GM12865 (cell line): Measurements from ENCODE around the gene RDH14.

ENCODE experiments used
- DNase-seq: peaks from one replicate; pipeline ENCODE4 v3.0.0; 2010; ENCODE audit warnings: low read depth
- H3K4me3 ChIP-seq: 2 replicates; pipeline ENCODE4 v1.5.1; 2011; ENCODE audit warnings: mild to moderate bottlenecking, low read depth, low read length, control low read depth
- TF ChIP-seq, protein P1 (sequence below): IDR thresholded peaks from 2 replicates; pipeline ENCODE4 v1.5.1; 2011; ENCODE audit warnings: low read length, control low read depth, low read depth, inconsistent platforms; ENCODE audit not compliant: insufficient read depth; ENCODE audit errors: missing control alignments

RDH14 gene

DNA sequence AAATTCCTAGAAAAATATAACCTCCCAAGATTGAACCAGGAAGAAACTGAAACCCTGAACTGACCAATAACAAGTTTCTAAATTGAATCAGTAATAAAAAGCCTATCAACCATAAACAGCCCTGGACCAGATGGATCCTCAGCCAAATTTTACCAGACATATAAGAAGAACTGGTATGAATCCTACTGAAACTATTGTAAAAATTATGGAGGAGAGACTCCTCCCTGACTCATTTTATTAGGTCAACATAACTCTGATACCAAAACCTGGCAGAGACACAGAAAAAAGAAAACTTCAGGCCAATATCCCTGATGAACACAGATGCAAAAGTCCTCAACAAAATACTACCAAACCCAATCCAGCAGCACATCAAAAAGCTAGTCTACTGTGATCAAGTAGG, 17.6 kb upstream of the RDH14 start:
- no peak overlapping the region for H3K4me3 ChIP-seq
- no peak for DNase-seq
- TF ChIP-seq, protein P1, sequence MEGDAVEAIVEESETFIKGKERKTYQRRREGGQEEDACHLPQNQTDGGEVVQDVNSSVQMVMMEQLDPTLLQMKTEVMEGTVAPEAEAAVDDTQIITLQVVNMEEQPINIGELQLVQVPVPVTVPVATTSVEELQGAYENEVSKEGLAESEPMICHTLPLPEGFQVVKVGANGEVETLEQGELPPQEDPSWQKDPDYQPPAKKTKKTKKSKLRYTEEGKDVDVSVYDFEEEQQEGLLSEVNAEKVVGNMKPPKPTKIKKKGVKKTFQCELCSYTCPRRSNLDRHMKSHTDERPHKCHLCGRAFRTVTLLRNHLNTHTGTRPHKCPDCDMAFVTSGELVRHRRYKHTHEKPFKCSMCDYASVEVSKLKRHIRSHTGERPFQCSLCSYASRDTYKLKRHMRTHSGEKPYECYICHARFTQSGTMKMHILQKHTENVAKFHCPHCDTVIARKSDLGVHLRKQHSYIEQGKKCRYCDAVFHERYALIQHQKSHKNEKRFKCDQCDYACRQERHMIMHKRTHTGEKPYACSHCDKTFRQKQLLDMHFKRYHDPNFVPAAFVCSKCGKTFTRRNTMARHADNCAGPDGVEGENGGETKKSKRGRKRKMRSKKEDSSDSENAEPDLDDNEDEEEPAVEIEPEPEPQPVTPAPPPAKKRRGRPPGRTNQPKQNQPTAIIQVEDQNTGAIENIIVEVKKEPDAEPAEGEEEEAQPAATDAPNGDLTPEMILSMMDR, result no peak

DNA sequence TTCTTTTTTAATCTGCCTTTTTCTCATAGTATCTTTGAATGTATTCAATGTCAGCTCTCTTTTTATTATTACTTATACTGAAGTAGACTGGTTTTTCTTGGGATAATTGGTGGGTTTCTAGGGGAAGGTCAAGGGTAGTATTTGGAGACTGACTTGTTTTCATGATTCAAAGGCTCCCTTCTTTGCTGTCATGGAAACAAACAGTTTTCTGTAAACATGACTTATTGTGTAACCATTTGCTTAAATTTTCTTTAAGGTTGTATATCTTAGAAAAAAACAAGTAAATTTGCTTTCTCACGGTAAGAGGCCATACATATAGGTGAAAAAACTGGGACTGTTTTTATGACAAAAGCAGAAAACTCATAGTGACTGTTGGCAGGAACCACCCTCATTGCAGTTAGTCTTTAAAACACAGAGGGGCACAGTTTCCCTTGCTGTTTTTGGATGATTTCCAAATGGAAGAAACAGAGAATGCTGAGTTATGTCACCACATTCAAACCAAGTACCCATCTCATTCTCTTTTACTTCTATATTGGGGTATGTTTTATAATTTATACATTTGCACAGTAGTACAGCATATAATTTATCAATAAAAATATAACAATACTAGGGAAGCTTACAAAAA, 5.8 kb upstream of the RDH14 start:
- TF ChIP-seq, protein P1, result no peak
- DNase-seq, result no peak
- no peak overlapping the region for H3K4me3 ChIP-seq

DNA sequence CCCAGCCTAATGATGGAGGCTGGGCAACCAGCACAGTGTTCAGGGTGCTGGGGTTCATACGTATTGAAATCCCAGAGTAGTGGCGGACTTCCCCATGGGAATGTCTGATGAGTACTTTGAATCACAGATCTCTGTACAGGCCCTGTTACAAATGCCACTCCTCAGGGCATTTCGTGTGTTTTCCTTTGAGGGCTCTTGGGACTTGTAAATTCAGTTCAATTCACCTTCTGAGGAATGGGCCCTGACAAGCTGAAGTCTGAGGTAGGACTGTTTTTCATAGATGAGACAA, 288 bp upstream of the RDH14 start:
- TF ChIP-seq, protein P1, result no peak
- no peak for DNase-seq
- peak overlapping the region; percentile 64 for H3K4me3 ChIP-seq

DNA sequence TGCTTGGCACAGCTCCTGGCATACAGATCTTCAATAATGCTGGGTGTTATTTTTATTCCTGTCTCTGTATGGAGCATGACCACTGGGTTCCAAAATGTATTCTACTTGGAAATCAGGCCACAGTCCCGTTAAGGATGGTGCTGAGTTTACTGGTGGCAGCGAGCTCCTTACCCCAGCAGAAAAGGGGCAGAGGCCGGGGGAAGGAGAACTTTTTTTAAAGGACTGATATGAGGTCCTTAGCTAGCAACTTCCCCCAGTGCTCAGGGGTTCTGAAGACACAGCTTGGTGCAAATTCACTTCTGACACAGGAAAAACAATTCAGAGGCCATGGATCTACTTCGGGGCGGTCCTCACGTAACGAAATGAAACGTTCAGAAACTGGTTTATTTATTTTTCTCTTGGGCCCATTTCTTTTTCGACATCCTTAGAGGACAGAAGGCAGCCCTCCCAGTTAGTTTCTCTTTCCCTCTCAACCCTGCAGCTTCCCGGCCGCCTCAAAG, 872 bp downstream of the RDH14 start:
- TF ChIP-seq, protein P1, result no peak
- peak overlapping the region; percentile 64 for H3K4me3 ChIP-seq
- no peak for DNase-seq

DNA sequence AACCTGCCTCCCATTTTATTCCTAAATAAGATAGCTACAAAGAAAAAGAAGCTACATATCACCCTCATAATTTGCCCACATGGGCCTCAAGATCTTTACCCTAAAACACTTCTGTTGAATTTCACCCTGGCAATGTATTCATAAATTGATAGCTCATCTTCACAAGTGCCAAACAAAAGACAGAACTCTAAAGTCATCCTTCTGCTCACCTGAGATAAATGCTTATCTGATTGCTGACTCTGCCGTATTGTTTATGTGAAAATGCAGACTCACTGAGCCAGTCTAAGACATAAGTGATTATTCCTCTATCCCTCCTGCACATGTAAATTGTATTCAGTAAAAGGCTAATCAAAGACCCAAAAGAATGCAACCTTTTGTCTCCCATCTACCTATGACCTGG, 2.0 kb downstream of the RDH14 start:
- TF ChIP-seq, protein P1, result no peak
- no peak for DNase-seq
- no peak overlapping the region for H3K4me3 ChIP-seq

DNA sequence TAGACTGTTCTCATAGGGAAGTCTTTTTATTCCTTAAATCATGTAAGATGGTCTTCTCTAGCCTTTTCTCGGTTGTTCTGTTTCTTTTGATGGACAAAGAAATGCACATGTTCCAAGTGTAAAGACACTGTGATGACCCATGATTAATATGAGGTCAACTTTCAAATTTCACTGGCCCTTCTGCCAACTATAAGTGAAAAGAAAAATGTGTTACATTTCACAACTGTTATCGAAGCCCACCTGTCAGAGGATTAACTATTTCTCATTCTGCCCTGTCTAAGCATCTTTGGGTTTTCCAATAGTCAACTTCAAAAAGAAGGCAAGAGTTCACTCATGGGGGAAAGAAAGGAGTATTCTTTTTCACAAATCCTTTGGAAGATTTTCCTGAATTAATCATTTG, 3.3 kb downstream of the RDH14 start:
- DNase-seq, result no peak
- TF ChIP-seq, protein P1, result no peak
- H3K4me3 ChIP-seq, result no peak overlapping the region

DNA sequence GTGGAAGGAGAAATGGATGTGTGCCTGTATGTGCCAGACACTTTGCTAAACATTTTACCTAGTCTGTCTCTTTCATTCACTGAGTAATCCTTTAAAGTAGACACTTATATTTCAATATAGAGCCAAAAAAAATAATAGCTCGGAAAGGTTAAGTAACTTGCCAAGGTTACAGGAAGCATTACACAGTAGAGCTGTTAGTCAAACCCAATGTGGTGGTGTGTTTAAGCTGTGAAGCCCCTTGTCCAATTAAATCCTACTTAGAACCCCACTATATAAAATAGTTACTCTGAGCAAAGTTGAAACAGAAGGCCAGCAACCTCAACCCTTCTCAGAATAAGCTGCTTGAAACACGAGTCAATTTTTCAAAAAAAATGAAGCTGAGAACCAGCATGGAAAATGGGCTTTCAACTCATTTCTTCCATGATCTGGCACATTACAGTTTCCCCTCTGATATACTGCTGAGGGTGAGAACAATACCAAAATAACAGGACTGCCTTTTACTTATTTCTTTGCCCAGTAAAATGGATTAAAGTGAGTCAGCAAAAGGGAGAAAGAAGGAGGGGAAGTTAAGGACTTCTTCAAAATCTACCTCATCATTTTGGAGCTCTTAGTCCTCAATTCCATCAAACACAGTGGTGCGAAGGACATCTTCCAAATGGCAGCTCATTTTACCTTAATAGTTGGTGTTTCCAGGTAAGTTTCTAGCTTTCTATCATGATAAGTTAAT, 7.9 kb downstream of the RDH14 start:
- TF ChIP-seq, protein P1, result no peak
- no peak overlapping the region for H3K4me3 ChIP-seq
- DNase-seq, result no peak
